ENCODE measurements around the gene PHF3. TPM values are rescaled to one million over a fixed set of nuclear protein-coding genes. Genes with fewer than 3 reads are reported as not detected.

The PHF3 gene
- total RNA-seq, 1 experiment from 2014 or later = 66.6 TPM

GRCh38 chr6:63589952-63590411 is 45.6 kb upstream of the PHF3 start:
- peaks cover 3% of the 10 kb centered on the region for H3K27me3 Mint-ChIP-seq (ENCODE audit: low read depth)
- Histone ChIP-seq H3K4ac (ENCODE audit: low read depth, low read length) (no peak overlapping the region), H3K79me1 (ENCODE audit: insufficient read depth, low read depth, low read length, poor library complexity, severe bottlenecking) (no peaks in the 10 kb centered on the region), H2BK120ac (ENCODE audit: low read depth, low read length, poor library complexity, severe bottlenecking) (no peak overlapping the region), H3K9ac (ENCODE audit: extremely low read depth, insufficient read length, low read length) (no peak overlapping the region), H2BK15ac (ENCODE audit: low read depth, low read length) (no peak overlapping the region), H3K23me2 (ENCODE audit: insufficient read length, low read depth, low read length, poor library complexity, severe bottlenecking) (no peaks in the 10 kb centered on the region), H2BK12ac (ENCODE audit: insufficient read length, low read depth, low read length) (no peak overlapping the region), H4K20me1 (ENCODE audit: control insufficient read depth, insufficient read depth, insufficient read length) (no peaks in the 10 kb centered on the region), H3K27me3 (ENCODE audit: insufficient read depth, low read length) (no peaks in the 10 kb centered on the region), H2AK5ac (ENCODE audit: insufficient read length, low read length) (no peak overlapping the region), H3K79me2 (ENCODE audit: insufficient read depth, low read length) (no peaks in the 10 kb centered on the region), H3T11ph (ENCODE audit: low read length) (no peak overlapping the region), H3K9me3 (ENCODE audit: control insufficient read depth, low read depth, low read length) (no peaks in the 10 kb centered on the region), H3K27ac (ENCODE audit: insufficient read length, low read depth, low read length) (no peak overlapping the region), H4K91ac (ENCODE audit: insufficient read length, low read depth, low read length) (no peak overlapping the region), H2AFZ (ENCODE audit: low read length) (no peak overlapping the region), H3K4me2 (ENCODE audit: insufficient read depth, insufficient read length, low read length) (no peak overlapping the region), H3K14ac (ENCODE audit: insufficient read depth, low read length) (no peak overlapping the region), H4K5ac (ENCODE audit: insufficient read length, low read depth, low read length) (no peak overlapping the region), H4K8ac (replicated peaks; ENCODE audit: insufficient read length, low read depth, low read length) (no peak overlapping the region), H3K56ac (ENCODE audit: insufficient read length, low read depth, low read length) (no peak overlapping the region), H3K18ac (ENCODE audit: insufficient read length, low read depth, low read length) (no peak overlapping the region), H3K4me1 (ENCODE audit: insufficient read depth, low read length) (peaks cover 3% of the 10 kb centered on the region; the same call in 1 of the 2 replicates), H2BK5ac (ENCODE audit: insufficient read length, low read length) (no peak overlapping the region), H2BK20ac (ENCODE audit: low read depth, low read length, poor library complexity, severe bottlenecking) (no peak overlapping the region), H3K23ac (ENCODE audit: insufficient read length, low read depth, low read length) (no peak overlapping the region)
- no peak for TF ChIP-seq CTCF (conservative IDR thresholded peaks at IDR 0.05)
- DNase-seq = no peak
- no peak overlapping the region for H3K4me3 Mint-ChIP-seq
- no peaks in the 10 kb centered on the region for H3K36me3 Mint-ChIP-seq (ENCODE audit: insufficient read depth in 1 of 3, low read depth in 3 of 3)
- H3K27ac Mint-ChIP-seq = no peak overlapping the region
- no peaks in the 10 kb centered on the region for H3K9me3 Mint-ChIP-seq
- peaks cover 11 to 12% of the 10 kb centered on the region in 2 experiments for H3K4me1 Mint-ChIP-seq
- WGBS (ENCODE audit: extremely low coverage, insufficient read length, low lambda C conversion rate) = no CpG with 5 or more reads among the region's 2 CpGs

Data from H9 (cell line).